Fibroblast of gingiva (primary cell): ENCODE data around the gene TDRD15.
A peak's percentile ranks its signal among the peaks of the same experiment; 100 is the strongest.
"Not testable (repeated sequence)": the region's sequence is repeated elsewhere in the genome, so short reads cannot be mapped to it uniquely, and the experiment has no call there.

Source experiments
- DNase-seq: peaks from one replicate; pipeline ENCODE4 v3.0.0-alpha.2; 2011; ENCODE audit warnings: low read depth

TDRD15 gene

GRCh38 chr2:21123473-21124393, at the start of gene TDRD15:
TDRD15 (plus strand) TSS chr2:21123968; CDS start chr2:21137468, 13,500 bp downstream.
- DNase-seq: no peak

GRCh38 chr2:21078296-21078695, 45.5 kb upstream of the TDRD15 start:
- DNase-seq: no peak

GRCh38 chr2:21083482-21083881, 40.3 kb upstream of the TDRD15 start:
- DNase-seq: no peak

GRCh38 chr2:21084401-21084800, 39.4 kb upstream of the TDRD15 start:
- DNase-seq: no peak

GRCh38 chr2:21092308-21092869, 31.4 kb upstream of the TDRD15 start:
- no peak for DNase-seq

- DNase-seq: no peak
Measured at GRCh38 chr2:21095178-21095577, 28.6 kb upstream of the TDRD15 start.

GRCh38 chr2:21095714-21096113, 28.1 kb upstream of the TDRD15 start:
- DNase-seq: no peak

GRCh38 chr2:21096458-21096857, 27.3 kb upstream of the TDRD15 start:
- DNase-seq: no peak

- DNase-seq: no peak
Measured at GRCh38 chr2:21097331-21097730, 26.4 kb upstream of the TDRD15 start.

- DNase-seq: no peak
Measured at GRCh38 chr2:21098294-21098693, 25.5 kb upstream of the TDRD15 start.

GRCh38 chr2:21099281-21099907, 24.4 kb upstream of the TDRD15 start:
- no peak for DNase-seq

- DNase-seq: not testable (repeated sequence)
Measured at GRCh38 chr2:21101514-21102155, 22.1 kb upstream of the TDRD15 start.

- DNase-seq: no peak
Measured at GRCh38 chr2:21102356-21102755, 21.4 kb upstream of the TDRD15 start.

GRCh38 chr2:21103274-21103891, 20.4 kb upstream of the TDRD15 start:
- no peak for DNase-seq

- no peak for DNase-seq
Measured at GRCh38 chr2:21104030-21104660, 19.6 kb upstream of the TDRD15 start.

- DNase-seq: no peak
Measured at GRCh38 chr2:21111012-21111411, 12.8 kb upstream of the TDRD15 start.

- no peak for DNase-seq
Measured at GRCh38 chr2:21117688-21118087, 6.1 kb upstream of the TDRD15 start.

- peak; percentile 14 for DNase-seq
Measured at GRCh38 chr2:21118302-21118920, 5.4 kb upstream of the TDRD15 start.

- DNase-seq: no peak
Measured at GRCh38 chr2:21131861-21132260, 8.1 kb downstream of the TDRD15 start.

GRCh38 chr2:21135585-21135984, 11.8 kb downstream of the TDRD15 start:
- DNase-seq: no peak

- no peak for DNase-seq
Measured at GRCh38 chr2:21142149-21142548, 18.4 kb downstream of the TDRD15 start.
